Tibial nerve (tissue), 3 donors: ENCODE data around the gene ERFL.

Experiments used
- CTCF ChIP-seq, 5 experiments: fragments of 200-600 bp in 3 of 5; fragments of 450-650 bp in 2 of 5; sonication (generic) in 3 of 5; IDR thresholded peaks; one replicate each; pipeline ENCODE4 v1.5.1; 2016 to 2019; ENCODE audit warnings: antibody characterized with exemption in 5 of 5, mild to moderate bottlenecking in 3 of 5, moderate library complexity in 2 of 5
- POLR2A ChIP-seq, 2 donors: fragments of 450-650 bp; IDR thresholded peaks; one replicate each; pipeline ENCODE4 v1.6.1; 2017; ENCODE audit warnings: antibody characterized with exemption in 2 of 2, mild to moderate bottlenecking in 2 of 2, moderate library complexity in 2 of 2

GRCh38 chr19:41904118-41904870 is 24.0 kb downstream of the ERFL start:
- TF ChIP-seq CTCF (IDR thresholded peaks at IDR 0.05): no peak
- TF ChIP-seq POLR2A (IDR thresholded peaks at IDR 0.05): no peak
